SKM-1 treated with dmso at 0.1 percent for 144 hours (cell line): ENCODE data around the gene ARHGAP32.

Experiments
- DNase-seq: peaks from one replicate; lab custom pipeline; 2025; ENCODE audit not compliant: unreplicated experiment; lab: John Stamatoyannopoulos, UW

Gene ARHGAP32

GRCh38 chr11:129117595-129118350 lies 74.4 kb downstream of the ARHGAP32 start:
- peak; percentile 25 for DNase-seq

GRCh38 chr11:129115652-129116586 lies 76.2 kb downstream of the ARHGAP32 start:
- DNase-seq: no peak

- no peak for DNase-seq
Observed at GRCh38 chr11:129109701-129110100, 82.4 kb downstream of the ARHGAP32 start.

GRCh38 chr11:129106788-129107187 lies 85.3 kb downstream of the ARHGAP32 start:
- no peak for DNase-seq

- no peak for DNase-seq
Observed at GRCh38 chr11:129102756-129103155, 89.4 kb downstream of the ARHGAP32 start.

GRCh38 chr11:129102225-129102624 lies 89.9 kb downstream of the ARHGAP32 start:
- DNase-seq: no peak

GRCh38 chr11:129093283-129093682 lies 98.8 kb downstream of the ARHGAP32 start:
- DNase-seq: no peak

- DNase-seq: no peak
Observed at GRCh38 chr11:129090056-129090455, 102.1 kb downstream of the ARHGAP32 start.

- no peak for DNase-seq
Observed at GRCh38 chr11:129089279-129089678, 102.8 kb downstream of the ARHGAP32 start.

GRCh38 chr11:129086976-129087375 lies 105.1 kb downstream of the ARHGAP32 start:
- no peak for DNase-seq

GRCh38 chr11:129077191-129077590 lies 114.9 kb downstream of the ARHGAP32 start:
- DNase-seq: no peak

- DNase-seq: no peak
Observed at GRCh38 chr11:129075757-129076156, 116.4 kb downstream of the ARHGAP32 start.

GRCh38 chr11:129067454-129067853 lies 124.7 kb downstream of the ARHGAP32 start:
- no peak for DNase-seq

- DNase-seq: no peak
Observed at GRCh38 chr11:129066229-129066628, 125.9 kb downstream of the ARHGAP32 start.

GRCh38 chr11:129063118-129063517 lies 129.0 kb downstream of the ARHGAP32 start:
- no peak for DNase-seq

- DNase-seq: no peak
Observed at GRCh38 chr11:129061492-129062230, 130.5 kb downstream of the ARHGAP32 start.

GRCh38 chr11:129056916-129057315 lies 135.2 kb downstream of the ARHGAP32 start:
- DNase-seq: no peak

- DNase-seq: no peak
Observed at GRCh38 chr11:129055196-129055595, 136.9 kb downstream of the ARHGAP32 start.

GRCh38 chr11:129048911-129049310 lies 143.2 kb downstream of the ARHGAP32 start:
- no peak for DNase-seq

GRCh38 chr11:129045150-129045549 lies 147.0 kb downstream of the ARHGAP32 start:
- DNase-seq: no peak

- no peak for DNase-seq
Observed at GRCh38 chr11:129042503-129042902, 149.6 kb downstream of the ARHGAP32 start.
